GM12891 (cell line): ENCODE results near the gene TMOD4.

Experiments
- DNase-seq: peaks from one replicate; pipeline ENCODE4 v3.0.0; 2011; ENCODE audit warnings: low spot score; ENCODE audit not compliant: insufficient read length
- FAIRE-seq: peaks from 2 replicates; lab custom pipeline; 2011; peaks lifted over from hg19 to GRCh38; lab: Jason Lieb, UNC
- PAX5 ChIP-seq: IDR thresholded peaks from 2 replicates; pipeline ENCODE4 v1.6.1; 2011; ENCODE audit warnings: low read length, moderate library complexity, mild to moderate bottlenecking; ENCODE audit not compliant: insufficient read depth, severe bottlenecking
- POLR2A ChIP-seq: IDR thresholded peaks from 2 replicates; pipeline ENCODE4 v1.6.1; 2011; ENCODE audit warnings: low read depth, low read length, control low read depth
- POLR2AphosphoS5 ChIP-seq: IDR thresholded peaks from 2 replicates; pipeline ENCODE4 v1.6.1; 2011; ENCODE audit warnings: low read depth, low read length, control low read depth
- POU2F2 ChIP-seq: IDR thresholded peaks from 2 replicates; pipeline ENCODE4 v1.6.1; 2011; ENCODE audit warnings: low read depth, mild to moderate bottlenecking, control low read depth, low read length, moderate library complexity
- SPI1 ChIP-seq: IDR thresholded peaks from 2 replicates; pipeline ENCODE4 v1.6.1; 2011; ENCODE audit warnings: low read depth, low read length, control low read depth
- TAF1 ChIP-seq: IDR thresholded peaks from 2 replicates; pipeline ENCODE4 v1.6.1; 2011; ENCODE audit warnings: low read depth, low read length, control low read depth

The TMOD4 gene

GRCh38 chr1:151175041-151175741, 590 bp downstream of the TMOD4 start:
- DNase-seq: no peak
- FAIRE-seq: no peak
- TF ChIP-seq POLR2A (no peak), POLR2AphosphoS5 (no peak), SPI1 (no peak), POU2F2 (no peak), PAX5 (no peak), TAF1 (no peak)

- FAIRE-seq: no peak
- TF ChIP-seq PAX5 (no peak), SPI1 (no peak), POU2F2 (no peak), TAF1 (no peak), POLR2AphosphoS5 (no peak), POLR2A (no peak)
- DNase-seq: no peak
Measured at GRCh38 chr1:151171190-151171589, 4.6 kb downstream of the TMOD4 start.

GRCh38 chr1:151167116-151167515, 8.7 kb downstream of the TMOD4 start:
- DNase-seq (no peak), FAIRE-seq (no peak)
- TF ChIP-seq SPI1: no peak
- no peak for TF ChIP-seq POLR2AphosphoS5
- no peak for TF ChIP-seq POLR2A
- no peak for TF ChIP-seq POU2F2
- no peak for TF ChIP-seq PAX5
- TF ChIP-seq TAF1: no peak

GRCh38 chr1:151166505-151166956, 9.2 kb downstream of the TMOD4 start:
- FAIRE-seq: no peak
- TF ChIP-seq TAF1 (no peak), SPI1 (no peak), POLR2AphosphoS5 (no peak), POLR2A (no peak), POU2F2 (no peak), PAX5 (no peak)
- no peak for DNase-seq

GRCh38 chr1:151165738-151166504, 9.9 kb downstream of the TMOD4 start, which contains the start of the genes LYSMD1 and SCNM1:
Gene LYSMD1, minus strand, starts transcription at chr1:151165902. Its CDS starts 644 bp downstream, at chr1:151165258.
Gene SCNM1, plus strand, starts transcription at chr1:151166144. Its CDS starts 9 bp downstream, at chr1:151166153.
- TF ChIP-seq PAX5: no peak
- peak; percentile 83 for TF ChIP-seq SPI1
- TF ChIP-seq POLR2AphosphoS5: peak; percentile 85
- peak; percentile 64 for TF ChIP-seq TAF1
- peak; percentile 95 for TF ChIP-seq POU2F2
- TF ChIP-seq POLR2A: peak; percentile 90
- DNase-seq (peak; percentile 80), FAIRE-seq (peak; percentile 94)

GRCh38 chr1:151165281-151165737, 10.5 kb downstream of the TMOD4 start:
- TF ChIP-seq POLR2AphosphoS5 (no peak), PAX5 (no peak), POLR2A (no peak), POU2F2 (no peak), SPI1 (no peak), TAF1 (no peak)
- FAIRE-seq: no peak
- no peak for DNase-seq

- DNase-seq (no peak), FAIRE-seq (no peak)
- TF ChIP-seq TAF1 (no peak), POU2F2 (no peak), SPI1 (no peak), POLR2AphosphoS5 (no peak), POLR2A (no peak), PAX5 (no peak)
Measured at GRCh38 chr1:151164732-151165280, 11.0 kb downstream of the TMOD4 start.

GRCh38 chr1:151159373-151159772, 16.4 kb downstream of the TMOD4 start:
- TF ChIP-seq POLR2A (no peak), PAX5 (no peak), POLR2AphosphoS5 (no peak), TAF1 (no peak), POU2F2 (no peak), SPI1 (peak; percentile 86)
- FAIRE-seq (no peak), DNase-seq (no peak)
